ENCODE results near the gene MAP3K5. TPM values are rescaled to one million over a fixed set of nuclear protein-coding genes. Genes with fewer than 3 reads are reported as not detected.
"Not testable (repeated sequence)": the region's sequence is repeated elsewhere in the genome, so short reads cannot be mapped to it uniquely, and the experiment has no call there.

The MAP3K5 gene
- total RNA-seq, 1 donor from 2014 or later = 5.8 TPM

GRCh38 chr6:136792095-136792409 is 225 bp downstream of the MAP3K5 start:
- DNase-seq = no peak

GRCh38 chr6:136791296-136792094 is 782 bp downstream of the MAP3K5 start:
- peak; percentile 68 for DNase-seq

GRCh38 chr6:136790411-136791295 is 1.6 kb downstream of the MAP3K5 start:
- peak; percentile 30 for DNase-seq

- DNase-seq = not testable (repeated sequence)
Measured at GRCh38 chr6:136789440-136789839, 2.8 kb downstream of the MAP3K5 start.

GRCh38 chr6:136788069-136788902 is 4.0 kb downstream of the MAP3K5 start:
- DNase-seq = peak; percentile 51

- DNase-seq = no peak
Measured at GRCh38 chr6:136787726-136788068, 4.6 kb downstream of the MAP3K5 start.

- no peak for DNase-seq
Measured at GRCh38 chr6:136786658-136787057, 5.6 kb downstream of the MAP3K5 start.

- peak; percentile 91 for DNase-seq
Measured at GRCh38 chr6:136784910-136785746, 7.1 kb downstream of the MAP3K5 start.

- no peak for DNase-seq
Measured at GRCh38 chr6:136784271-136784664, 8.0 kb downstream of the MAP3K5 start.

- no peak for DNase-seq
Measured at GRCh38 chr6:136783495-136784270, 8.6 kb downstream of the MAP3K5 start.

GRCh38 chr6:136783021-136783420 is 9.3 kb downstream of the MAP3K5 start:
- no peak for DNase-seq

- DNase-seq = peak; percentile 78
Measured at GRCh38 chr6:136782021-136782770, 10.1 kb downstream of the MAP3K5 start.

GRCh38 chr6:136780972-136781371 is 11.3 kb downstream of the MAP3K5 start:
- no peak for DNase-seq

GRCh38 chr6:136779682-136780081 is 12.6 kb downstream of the MAP3K5 start:
- DNase-seq = no peak

- no peak for DNase-seq
Measured at GRCh38 chr6:136777651-136778050, 14.6 kb downstream of the MAP3K5 start.

GRCh38 chr6:136775548-136775947 is 16.7 kb downstream of the MAP3K5 start:
- DNase-seq = no peak

- no peak for DNase-seq
Measured at GRCh38 chr6:136775081-136775480, 17.2 kb downstream of the MAP3K5 start.

GRCh38 chr6:136774228-136775041 is 17.8 kb downstream of the MAP3K5 start:
- DNase-seq = no peak

- no peak for DNase-seq
Measured at GRCh38 chr6:136773473-136773796, 18.8 kb downstream of the MAP3K5 start.

All from dermis blood vessel endothelial cell (primary cell).